Adipose tissue (tissue), 3 donors: ENCODE data around the gene XYLT1. TPM values are rescaled to one million over a fixed set of nuclear protein-coding genes. Genes with fewer than 3 reads are reported as not detected.

Experiments used
- H3K27ac ChIP-seq: one replicate; pipeline ENCODE4 v1.5.1; 2013; ENCODE audit warnings: low read depth, low read length
- WGBS, 3 donors: extraction: QIAGEN DNeasy Blood & Tissue Kit; methylation state at CpG; one replicate each; pipeline ENCODE4 v1.1.7; 2013; 5-methylcytosine and 5-hydroxymethylcytosine counted together
- polyA plus RNA-seq, 3 donors: library from polyadenylated mRNA; stranded (reverse); fragments of 200-250 nt; gene quantifications; one replicate each; pipeline ENCODE4 v1.2.3, GENCODE V29; 2013
- donor health status: healthy with polysubstance abuse.
- donor health status: Bipolar disorder and iron deficiency.
- donor health status: healthy.

Gene XYLT1
- polyA plus RNA-seq, 3 donors, result 2.4 to 10.1 (median 5.7) TPM

DNA sequence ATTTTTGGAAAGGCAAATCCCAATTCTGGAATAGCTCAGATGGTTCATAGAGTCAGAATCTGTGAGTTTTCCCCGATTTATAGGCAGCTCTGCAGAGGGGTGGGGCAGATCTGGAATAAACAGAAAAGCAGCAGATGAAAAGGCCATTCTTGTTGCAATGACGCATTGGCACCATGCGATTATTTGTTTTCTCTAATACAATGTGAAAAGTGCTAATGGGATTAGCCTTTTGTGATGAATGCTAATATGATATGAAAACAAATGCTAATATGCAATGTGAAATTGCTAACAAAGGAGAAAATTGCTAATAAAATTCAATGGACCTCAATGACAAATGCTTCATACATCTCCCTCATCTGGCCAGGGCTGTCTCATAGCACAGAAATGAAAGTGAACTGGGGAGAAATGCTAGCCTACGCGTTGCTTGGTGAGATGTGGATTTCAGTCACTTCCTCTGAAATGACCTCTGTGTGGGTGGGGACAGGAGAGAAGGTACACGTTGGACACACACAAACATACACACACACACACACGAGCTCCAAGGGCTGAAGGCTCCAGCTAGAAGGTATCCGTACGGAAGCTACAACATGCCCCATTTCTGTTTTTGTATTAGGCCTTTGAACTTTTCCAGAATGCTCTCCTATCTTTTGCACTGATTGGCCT, 394.5 kb downstream of the XYLT1 start:
- H3K27ac ChIP-seq, result no peak overlapping the region
- WGBS, 3 donors, result 57 to 79% (median 73%) methylated on average over 9 of the region's 9 CpGs

DNA sequence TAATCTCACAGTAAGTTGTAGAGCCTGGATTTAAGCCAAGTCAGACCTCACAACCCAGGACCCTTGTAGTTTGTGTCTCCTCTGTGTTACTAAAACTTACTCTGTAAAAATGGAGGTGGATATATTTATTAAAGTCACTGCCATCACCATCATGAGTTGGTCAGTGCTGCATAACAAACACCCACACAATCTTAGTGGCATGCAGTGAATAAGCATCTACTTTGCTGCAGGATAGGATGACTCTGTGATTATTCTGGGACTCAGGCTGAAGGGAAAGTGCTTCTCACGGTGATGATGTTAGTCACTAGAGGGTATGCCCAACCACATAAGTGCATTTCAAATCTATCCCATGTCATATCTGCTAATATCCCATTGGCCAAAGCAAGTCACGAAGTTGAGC, 398.7 kb downstream of the XYLT1 start:
- 79 to 88% (median 85%) methylated on average over 2 of the region's 2 CpGs for WGBS, 3 donors
- no peak overlapping the region for H3K27ac ChIP-seq

DNA sequence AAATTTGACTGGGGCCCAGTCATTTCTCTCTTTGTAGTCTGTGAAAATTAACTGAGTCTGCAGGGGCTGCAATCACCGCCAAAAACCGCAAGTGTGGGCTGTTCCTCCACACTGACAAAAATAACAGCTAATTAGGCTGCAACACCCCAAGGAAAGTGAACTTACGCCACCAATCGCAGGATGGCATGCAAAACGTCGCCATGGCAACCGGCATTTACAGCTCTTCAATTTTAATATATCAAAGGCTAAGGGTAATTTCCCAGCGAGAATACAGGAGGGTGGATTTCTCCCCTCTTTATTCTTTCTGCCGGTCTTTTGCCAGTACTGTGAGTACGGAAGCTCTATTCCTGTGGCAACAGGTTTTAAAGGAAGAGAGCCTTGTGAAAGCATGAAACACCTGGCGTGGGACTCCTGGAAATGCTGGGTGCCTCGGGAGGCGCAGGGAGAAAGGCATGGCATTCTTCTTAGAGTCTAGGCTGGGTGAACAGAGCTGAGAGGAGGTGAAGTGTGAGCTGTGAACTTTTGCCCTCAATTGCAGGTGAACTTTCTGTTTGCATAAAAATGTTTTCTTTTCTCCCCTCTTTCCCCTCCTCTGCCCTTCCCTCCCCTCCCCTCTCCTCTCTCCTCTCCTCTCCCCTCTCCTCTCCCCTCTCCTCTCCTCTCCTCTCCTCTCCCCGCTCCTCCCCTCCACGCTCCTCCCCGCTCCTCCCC, 399.7 kb downstream of the XYLT1 start:
- H3K27ac ChIP-seq, result no peak overlapping the region
- 19 to 45% (median 31%) methylated on average over 13 to 15 of the region's 16 CpGs for WGBS, 3 donors

DNA sequence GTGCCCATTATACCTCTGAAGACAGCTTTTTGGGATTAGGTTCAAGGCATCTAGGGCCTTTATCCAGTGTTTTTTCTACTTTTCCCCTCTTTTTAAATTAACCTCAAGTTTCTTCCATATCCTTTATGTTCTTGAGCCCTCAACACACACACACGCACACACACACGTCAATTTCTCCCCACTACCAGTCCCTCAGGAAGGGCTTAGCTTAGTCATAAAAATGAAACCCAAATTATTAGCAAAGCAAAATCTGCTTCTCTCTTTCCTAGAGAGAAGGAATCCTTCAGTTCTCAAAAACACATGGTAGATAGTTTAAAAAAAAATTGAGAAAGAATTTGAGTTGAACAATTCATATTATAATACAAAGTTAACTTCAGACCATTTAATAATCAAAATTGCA, 401.1 kb downstream of the XYLT1 start:
- WGBS, 3 donors, result 71 to 78% (median 75%) methylated on average over 2 of the region's 2 CpGs
- no peak overlapping the region for H3K27ac ChIP-seq

DNA sequence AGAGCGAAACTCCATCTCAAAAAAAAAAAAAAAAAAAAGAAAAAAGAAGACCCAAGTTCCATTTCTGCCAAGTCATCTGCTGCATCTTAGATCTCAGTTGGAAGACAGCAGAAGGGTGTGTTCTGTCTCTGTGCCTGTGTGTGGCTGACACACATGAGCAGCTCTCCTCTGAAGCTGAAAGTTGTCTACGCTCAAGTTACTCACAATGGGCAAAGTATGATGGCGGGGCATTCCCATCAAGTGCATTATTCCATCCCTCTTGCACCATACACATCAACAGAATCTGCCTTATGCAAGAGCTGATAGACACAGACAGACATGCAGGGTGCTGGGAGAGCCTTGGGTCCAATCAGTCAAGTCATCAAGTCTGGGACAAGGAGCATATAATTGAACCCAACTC, 402.2 kb downstream of the XYLT1 start:
- WGBS, 3 donors, result 90 to 100% (median 98%) methylated on average over 3 of the region's 3 CpGs
- H3K27ac ChIP-seq, result no peak overlapping the region

DNA sequence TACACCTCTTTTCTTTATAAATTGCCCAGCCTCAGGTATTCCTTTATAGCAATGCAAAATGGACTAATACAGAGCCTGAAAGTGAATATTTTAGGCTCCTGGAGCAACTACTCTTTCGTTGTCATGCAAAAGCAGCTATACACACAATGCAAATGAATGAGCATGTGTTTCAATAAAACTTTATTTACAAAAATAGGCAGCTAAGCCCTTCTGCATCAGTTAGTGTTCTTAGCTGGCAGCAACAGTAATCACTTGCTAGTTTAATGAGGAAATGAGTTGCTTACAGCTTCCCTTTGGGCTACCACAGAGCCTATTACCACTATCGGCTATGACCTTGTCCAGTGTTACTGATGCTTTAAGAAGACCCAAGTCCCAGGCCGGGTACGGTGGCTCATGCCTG, 402.9 kb downstream of the XYLT1 start:
- 84 to 88% (median 86%) methylated on average over 4 of the region's 4 CpGs for WGBS, 3 donors
- H3K27ac ChIP-seq, result no peak overlapping the region

DNA sequence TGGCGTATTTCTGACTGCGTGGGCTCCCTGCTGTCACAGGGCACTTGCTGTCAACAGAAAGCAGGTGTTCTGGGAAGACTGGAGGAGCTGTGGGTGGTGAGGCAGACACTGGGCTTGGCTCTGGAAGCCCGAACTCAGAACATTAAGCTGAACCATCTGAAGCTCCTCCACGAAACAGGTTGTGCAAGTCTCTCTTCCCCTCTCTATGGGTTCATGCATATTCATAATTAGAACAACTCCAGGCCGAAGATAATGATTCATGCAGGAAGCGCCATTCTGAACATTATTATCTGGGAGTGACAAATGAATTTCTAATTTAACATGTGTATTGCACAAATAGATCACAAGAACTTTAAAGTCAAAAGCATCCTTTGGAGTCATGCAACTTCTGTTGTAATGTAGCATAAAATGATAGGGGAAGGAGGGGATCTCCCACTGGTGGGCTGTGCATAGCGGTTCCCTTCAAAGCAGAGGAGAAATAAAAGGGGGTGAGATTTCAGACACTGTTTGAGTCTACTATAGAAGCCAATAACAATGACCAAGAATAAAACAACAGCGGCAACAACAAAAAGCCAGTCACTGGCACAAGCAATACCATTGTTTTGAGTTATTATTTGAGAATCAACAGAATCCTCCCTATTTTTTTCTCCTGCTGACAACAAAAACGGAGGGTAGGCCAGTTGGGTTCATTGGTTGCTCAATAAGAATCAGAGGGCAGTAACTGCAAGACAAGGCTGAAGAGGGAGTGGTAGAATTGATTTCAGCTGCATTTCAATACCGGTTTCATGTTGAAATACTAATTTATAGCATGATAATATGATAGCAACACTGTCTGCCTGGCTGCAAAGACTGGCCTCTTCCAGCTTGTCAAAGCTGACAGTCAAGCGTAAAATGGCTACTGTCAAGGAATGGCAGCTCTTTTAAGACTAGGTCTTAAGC, 407.3 kb downstream of the XYLT1 start:
- WGBS, 3 donors, result 72 to 75% (median 74%) methylated on average over 11 of the region's 11 CpGs
- H3K27ac ChIP-seq, result no peak overlapping the region

DNA sequence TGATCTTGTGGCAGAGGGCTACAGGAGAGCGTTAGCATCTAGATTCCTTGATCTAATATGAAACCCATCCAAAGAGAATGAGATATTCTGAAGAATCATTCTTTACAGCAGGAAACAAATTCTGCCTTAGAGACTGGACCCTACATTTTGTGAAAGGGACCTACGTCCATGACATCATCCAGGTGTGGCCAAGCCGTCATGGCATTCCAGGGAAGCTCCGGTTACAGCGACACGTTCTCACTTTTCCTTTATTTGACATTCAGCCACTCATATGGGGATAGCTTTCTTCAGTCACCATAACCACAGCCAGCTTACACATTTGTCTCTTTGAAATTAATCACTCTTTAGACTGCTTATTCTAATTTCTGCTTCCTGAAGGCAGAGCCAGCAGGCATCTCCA, 408.1 kb downstream of the XYLT1 start:
- 71 to 84% (median 79%) methylated on average over 6 of the region's 6 CpGs for WGBS, 3 donors
- no peak overlapping the region for H3K27ac ChIP-seq

DNA sequence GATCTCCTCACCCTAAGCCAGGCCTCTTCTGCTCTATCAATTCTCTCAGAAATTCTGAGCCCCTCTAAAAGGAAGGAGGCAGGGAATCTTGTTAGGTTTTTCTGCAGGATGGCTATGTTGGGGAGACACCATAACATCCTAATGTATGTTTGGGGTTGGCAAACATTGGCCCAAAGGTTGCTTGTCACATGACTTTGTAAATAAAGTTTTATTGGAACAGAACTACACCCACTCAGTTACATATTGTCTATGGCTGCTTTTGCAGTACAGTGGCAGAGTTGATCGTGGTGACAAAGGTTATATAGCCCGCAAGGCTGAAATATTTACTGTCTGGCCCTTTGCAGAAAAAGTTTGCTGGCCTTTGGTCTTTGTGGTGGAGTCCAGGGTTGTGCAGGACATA, 409.4 kb downstream of the XYLT1 start:
- WGBS, 3 donors, result 96 to 97% (median 97%) methylated on average over 2 of the region's 2 CpGs

DNA sequence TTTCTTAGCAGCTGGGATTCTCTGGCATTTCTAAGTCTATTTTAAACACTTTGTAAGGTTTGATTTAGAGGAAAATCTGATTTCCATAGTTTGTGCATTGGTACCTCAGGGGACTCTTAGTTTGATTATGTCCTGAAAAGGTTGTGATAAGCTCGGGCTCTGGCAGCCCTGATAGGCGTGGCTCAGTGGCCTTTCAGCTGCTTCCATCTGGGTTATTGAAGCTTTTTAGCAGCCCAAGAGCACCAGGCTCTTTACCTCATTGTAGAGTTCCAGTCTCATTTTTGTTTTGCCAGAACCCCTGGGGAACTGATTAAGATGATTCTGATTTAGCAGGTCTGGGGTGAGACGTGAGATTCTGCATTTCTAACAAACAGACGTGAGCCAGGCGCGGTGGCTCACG, 412.3 kb downstream of the XYLT1 start:
- H3K27ac ChIP-seq, result no peak overlapping the region
- 67 to 81% (median 81%) methylated on average over 7 of the region's 7 CpGs for WGBS, 3 donors

More for the DNA sequence above, 409.4 kb downstream of the XYLT1 start:
- H3K27ac ChIP-seq, result no peak overlapping the region

DNA sequence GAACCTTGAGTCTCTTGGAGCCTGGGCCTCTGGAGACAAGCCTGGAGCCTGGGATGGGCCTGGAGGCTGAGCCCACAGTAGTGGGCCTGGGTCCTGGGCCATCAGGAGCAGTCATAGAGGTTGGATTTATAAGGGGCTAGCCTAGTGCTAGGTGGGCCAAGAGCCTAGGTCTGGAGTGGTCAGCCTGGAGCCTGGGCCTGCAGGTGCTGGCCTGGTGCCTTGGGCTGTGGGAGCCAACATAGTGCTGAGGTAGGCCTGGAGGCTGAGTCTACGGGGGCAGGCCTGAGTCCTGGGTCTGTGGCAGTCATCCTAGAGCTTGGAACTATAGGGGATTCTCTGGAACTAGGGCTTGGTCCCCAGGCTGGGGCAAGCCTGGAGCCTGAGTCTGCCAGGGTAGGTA, 414.1 kb downstream of the XYLT1 start:
- no peak overlapping the region for H3K27ac ChIP-seq
- WGBS, 3 donors, result 43 to 92% (median 88%) methylated on average over 1 of the region's 1 CpG

DNA sequence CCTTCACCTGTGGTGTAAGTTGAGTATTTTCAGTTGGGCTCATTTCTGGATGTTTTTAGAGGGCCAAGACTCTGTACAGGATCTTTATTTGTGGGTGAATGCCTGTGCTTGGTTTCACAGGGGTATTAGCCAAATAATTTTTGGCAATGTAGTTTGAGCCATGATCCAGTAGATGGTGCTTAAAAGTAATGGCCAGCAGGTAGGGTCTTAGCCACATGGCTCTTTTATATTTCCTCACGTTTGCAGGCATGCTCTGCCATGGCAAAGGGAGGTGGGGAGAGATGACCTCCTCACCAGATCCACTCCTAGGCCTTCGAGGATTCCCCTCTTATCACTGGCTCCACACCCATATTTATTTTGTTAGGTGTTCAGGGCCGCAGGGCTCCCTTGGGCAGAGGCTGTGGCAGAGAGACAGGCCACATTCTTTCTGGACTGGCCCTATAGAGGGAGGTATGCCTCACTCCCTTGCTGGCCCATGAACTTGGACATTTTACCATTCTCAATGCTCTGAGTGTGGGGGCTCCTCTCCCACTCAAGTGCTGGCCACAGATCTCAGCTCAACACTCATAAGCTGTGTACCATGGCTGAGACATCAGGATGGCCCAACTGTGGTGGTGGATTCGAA, 417.1 kb downstream of the XYLT1 start:
- H3K27ac ChIP-seq, result no peak overlapping the region
- 29 to 58% (median 57%) methylated on average over 4 of the region's 4 CpGs for WGBS, 3 donors
